GM19193 (cell line): Measurements from ENCODE around the gene TMEM131.

ENCODE experiments used
- POLR2A ChIP-seq: IDR thresholded peaks from 4 replicates; pipeline ENCODE4 v1.6.1; 2011; ENCODE audit not compliant: insufficient read depth, insufficient read length; ENCODE audit errors: extremely low read depth

Gene TMEM131

DNA sequence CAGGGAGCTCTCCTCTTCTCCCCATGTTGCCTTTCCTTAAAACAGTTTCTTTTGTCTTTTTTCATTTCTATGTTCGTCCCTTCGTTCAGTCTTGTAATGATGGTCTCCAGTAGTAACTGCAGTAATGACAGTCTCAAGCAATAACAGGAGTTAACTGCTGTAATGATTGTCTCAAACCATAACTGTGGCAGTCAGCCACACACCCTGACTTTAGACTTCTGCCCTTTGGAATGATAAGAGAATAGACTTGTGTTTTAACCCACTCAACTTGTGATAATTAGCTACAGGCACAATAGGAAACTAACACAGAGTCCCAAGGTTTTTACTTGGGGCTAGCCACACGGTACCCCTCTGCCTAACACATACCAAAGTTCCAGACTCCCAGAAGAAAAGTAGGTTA lies 12.1 kb downstream of the TMEM131 start:
- no peak for TF ChIP-seq POLR2A

DNA sequence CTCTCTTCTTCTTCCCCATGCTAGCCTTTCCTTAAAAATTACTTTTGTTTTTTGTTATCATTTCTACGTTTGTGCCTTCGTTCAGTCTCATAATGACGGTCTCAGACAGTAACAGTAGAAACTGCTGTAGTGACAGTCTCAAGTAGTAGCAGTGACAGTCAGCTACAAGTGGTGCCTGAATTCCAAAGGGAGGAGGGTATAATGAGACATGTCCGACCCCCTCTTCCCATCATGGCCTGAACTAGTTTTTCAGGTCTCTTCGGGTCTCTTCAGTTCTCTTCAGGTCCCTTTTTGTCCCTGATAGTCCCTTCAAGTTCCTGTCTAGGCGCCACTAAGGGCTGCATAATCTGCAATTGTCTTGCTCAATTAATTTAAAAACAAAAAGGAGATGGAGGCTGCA lies 12.6 kb downstream of the TMEM131 start:
- no peak for TF ChIP-seq POLR2A

DNA sequence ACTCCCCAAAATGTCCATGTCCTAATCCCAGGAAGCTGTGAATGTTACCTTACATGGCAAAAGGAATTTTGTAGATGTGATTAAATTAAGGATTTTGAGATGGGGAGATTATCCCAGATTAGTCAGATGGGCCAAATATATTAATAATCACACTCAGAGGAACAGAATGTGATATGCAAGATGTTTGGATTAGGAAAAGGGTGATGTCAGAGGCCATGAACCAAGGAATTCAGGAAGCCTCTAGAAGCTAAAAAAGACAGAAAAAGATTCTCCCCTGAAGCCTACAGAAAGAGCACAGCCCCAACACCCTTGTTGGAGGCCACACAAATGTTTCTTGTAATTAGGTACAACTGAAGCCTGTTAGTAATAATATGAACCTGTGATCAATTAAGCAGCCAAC lies 13.1 kb downstream of the TMEM131 start:
- TF ChIP-seq POLR2A: no peak

- TF ChIP-seq POLR2A: no peak
Measured at GRCh38 chr2:97981961-97982360, 13.8 kb downstream of the TMEM131 start.

DNA sequence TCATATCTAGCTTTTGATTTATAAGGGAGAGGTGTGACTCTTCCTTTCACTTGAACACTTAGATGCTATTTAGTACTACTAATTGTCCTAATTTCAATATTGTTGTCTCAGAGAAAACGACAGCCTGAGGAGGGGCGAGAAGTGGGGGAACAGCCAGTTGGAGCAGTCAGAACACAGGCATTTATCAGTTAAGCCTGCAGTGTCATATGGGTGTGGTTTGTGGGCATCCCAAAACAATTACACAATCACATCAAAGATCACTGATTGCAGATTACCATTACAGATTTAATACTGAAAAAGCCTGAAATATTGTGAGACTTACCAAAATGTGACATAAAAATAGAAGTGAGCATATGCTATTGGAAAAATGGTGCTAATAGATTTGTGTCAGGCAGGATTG lies 15.8 kb downstream of the TMEM131 start:
- TF ChIP-seq POLR2A: no peak

GRCh38 chr2:97974471-97974870 lies 21.3 kb downstream of the TMEM131 start:
- TF ChIP-seq POLR2A: no peak

GRCh38 chr2:97970293-97971060 lies 25.3 kb downstream of the TMEM131 start:
- TF ChIP-seq POLR2A: no peak

DNA sequence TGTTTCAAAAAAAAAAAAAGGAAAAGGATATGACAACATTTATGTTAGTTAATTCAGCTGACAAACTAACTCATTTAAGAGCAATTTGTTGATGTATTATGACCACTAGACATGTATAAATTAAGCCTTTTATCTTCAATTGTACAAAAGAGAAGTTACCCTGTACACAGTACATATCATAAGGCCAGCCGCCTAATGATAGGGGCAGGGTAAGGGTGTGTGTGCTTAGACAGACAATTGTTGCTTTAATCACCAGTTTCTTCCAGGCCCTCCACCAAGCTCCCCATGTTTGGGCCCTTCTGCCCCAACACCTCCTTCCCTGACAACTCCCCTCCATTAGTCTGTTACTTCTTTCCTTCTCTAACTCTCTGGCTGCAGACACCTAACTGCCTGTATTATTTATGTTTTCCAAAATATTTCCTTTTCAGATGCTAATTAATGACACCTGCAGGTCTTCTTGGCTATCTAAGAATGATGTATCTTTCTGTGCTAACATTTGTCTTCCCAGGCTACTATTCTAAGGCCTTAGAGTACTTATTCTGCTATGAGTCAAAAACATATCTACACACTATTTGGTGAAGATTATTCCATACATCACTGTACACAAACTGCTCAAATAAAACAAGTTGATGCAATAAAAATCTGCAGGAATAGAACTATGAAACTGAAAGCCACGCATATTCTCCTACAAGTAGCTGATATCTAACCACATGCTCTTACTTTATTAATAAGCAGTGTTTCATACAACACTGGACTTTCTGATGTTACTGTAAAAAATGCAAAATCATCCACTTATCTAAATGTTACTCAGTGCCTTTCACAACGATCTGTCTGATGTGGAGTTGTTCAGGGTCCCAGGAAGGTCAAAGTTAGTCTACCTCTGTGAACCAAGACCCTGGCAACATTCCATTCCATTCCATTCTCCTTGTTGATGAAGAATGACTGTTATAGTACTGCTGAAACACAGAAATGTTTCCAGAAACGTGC lies 26.4 kb downstream of the TMEM131 start:
- no peak for TF ChIP-seq POLR2A

DNA sequence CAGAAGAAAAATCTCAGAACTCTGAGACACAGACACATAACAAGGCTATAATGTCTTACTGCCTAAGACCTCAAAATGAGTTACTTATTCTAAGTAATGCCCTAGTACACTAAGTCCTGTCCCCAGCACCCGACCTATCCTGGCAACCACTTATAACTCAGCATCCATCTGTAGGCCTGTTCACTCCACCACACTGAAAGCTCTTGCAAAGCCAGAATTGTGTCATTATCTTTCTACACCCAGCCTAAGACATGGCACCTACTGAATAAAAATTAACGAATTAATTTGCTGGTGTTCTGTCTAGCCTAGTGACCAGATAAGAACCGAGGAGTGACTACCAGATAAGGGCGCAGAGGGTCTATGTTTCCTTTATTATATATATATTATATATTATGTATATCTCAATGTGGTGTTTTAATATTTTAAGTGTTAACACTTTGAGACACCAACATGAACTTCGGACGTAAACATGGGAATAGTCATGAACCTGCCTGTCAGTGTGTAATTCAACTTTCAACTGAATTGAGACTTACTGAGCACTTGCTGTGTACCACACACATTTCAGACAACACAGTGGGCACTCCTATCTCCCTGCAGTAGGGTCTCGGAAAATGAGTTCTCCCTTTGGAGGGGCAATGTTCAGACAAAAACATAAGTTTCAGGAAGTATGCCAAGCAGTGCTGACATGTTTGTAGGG lies 27.7 kb downstream of the TMEM131 start:
- no peak for TF ChIP-seq POLR2A

DNA sequence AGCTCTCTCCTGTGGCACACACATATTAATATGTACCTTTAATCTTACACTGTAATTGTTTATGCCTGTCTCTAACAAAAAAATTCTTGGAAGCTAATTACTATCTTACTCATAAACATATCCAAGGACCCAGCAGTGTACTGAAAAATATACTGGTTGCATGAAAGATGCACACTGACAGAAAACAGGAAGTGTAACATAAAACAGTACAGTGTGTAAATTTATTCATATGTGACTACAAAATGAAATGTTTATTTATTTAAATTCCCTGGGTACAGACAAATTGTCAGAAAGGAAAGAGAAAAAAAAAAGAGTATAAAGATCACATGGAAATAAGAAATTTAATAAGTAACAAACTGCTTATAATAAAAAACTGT lies 28.5 kb downstream of the TMEM131 start:
- TF ChIP-seq POLR2A: no peak

GRCh38 chr2:97966545-97967215 lies 29.1 kb downstream of the TMEM131 start:
- TF ChIP-seq POLR2A: no peak

DNA sequence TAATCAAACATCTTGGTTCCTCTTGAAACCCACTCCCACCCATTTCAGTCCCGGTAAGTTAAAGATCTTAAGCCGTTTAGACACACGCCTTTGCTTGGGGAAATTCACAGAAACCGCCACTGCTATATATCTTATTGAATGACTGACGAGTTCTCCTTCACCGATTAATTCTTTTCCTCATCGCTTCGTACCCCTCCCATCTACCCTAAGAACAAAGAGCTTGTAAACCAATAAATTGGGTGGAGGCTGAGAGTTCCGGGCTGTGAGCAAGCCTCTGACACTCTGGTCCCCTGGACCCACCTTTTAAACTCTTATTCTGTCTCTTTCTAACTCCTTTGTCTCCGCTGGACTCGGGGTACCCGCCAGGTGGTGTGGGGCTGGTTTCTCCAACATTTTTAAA lies 30.6 kb downstream of the TMEM131 start:
- TF ChIP-seq POLR2A: no peak

- no peak for TF ChIP-seq POLR2A
Measured at GRCh38 chr2:97963880-97964279, 31.9 kb downstream of the TMEM131 start.

DNA sequence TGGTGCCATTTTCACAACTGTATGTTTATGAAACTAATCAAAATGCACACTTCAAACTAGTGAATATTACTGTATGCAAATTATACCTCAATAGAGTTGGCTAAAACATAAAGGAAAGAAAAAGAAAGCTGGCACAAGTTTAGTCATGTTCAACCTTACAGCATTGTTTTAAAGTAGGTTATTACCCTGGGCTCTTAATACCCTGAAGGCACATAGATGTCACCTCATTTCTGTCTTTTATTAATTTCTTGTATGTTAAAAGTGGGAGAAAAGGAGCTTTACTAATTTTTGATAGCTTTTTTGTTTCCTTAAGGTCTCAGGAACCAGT lies 32.7 kb downstream of the TMEM131 start:
- no peak for TF ChIP-seq POLR2A

GRCh38 chr2:97961534-97961933 lies 34.2 kb downstream of the TMEM131 start:
- TF ChIP-seq POLR2A: no peak
